T-helper 2 cell treated with Interferon-gamma antibody and Interleukin-4, amounts not matched to agents 100 ng/mL and 5 ng/mL, for 36 hours (primary cell): ENCODE measurements around the gene LRP1-AS. TPM values are rescaled to one million over a fixed set of nuclear protein-coding genes. Genes with fewer than 3 reads are reported as not detected.

Experiments used
- intact Hi-C: fragments of 100-400 bp; cut with micrococcal nuclease; formaldehyde crosslinking; loops from one replicate; pipeline ENCODE4 v1.15.1; 2023
- total RNA-seq: library from RNA; stranded (reverse); gene quantifications from 2 replicates; pipeline ENCODE4 v1.2.3, GENCODE V29; 2022

LRP1-AS gene
- total RNA-seq: not detected in 2 replicates

DNA sequence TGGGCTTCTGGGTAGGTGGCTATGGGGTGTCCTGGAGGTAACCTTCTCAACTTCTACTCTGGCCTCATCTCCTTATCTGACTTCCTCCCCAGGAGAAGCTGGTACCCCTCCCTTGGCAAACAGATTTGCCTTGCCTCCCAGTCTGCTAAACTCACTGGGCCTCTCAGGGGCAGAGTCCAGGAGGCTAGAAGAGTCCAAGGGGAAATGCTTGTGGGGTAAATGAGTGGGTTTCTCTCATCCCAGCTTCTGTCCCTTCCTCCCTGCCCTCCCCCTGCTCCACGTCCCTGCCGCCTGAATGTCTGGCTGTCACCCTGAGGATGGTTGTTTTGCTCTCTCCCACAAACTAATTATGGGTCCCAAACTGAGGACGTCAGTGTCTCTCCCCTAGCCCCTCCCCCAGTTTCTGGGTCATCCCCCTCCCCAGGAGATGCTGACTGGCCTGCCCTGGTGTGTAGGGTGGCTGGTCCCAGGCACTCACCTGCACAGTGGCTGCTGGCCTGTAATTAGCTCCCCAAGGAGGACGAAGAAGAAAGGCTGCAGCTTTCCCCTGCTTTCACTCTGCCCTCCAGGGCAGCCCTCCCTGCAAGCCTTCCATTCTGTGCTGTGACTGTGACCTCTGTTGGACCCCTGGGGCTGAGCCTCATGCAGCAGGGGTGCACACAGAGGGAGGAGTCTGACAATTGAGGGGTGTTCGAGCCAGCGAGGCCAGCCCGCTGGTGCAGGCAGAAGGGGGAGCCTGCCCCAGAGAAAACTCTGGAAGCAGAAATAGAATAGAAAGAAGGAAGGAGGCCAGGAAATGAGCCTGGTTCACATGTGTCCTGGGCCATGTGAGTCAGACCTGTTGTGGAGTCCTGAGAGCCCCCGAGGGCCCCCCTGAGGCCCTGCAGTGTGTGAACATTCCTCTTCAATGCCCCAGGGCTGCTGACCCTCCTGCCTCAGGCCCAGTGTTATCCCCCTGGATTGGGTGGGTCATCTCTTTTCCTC lies at the start of gene LRP1-AS:
Gene LRP1-AS, minus strand, starts transcription at position 659 of the 984 bp plus-strand sequence.
- intact Hi-C loops: no loop called here

DNA sequence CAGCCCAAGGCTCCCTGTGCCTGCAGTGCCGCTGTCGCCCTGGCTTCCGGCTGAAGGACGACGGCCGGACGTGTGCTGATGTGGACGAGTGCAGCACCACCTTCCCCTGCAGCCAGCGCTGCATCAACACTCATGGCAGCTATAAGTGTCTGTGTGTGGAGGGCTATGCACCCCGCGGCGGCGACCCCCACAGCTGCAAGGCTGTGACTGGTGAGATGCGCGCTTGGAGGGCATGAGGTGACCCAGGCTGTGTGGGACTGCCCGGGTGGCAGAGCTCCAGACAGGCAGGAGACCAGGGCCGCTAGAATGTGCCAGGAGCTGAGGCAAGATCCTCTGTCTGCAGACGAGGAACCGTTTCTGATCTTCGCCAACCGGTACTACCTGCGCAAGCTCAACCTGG lies 49.5 kb upstream of the LRP1-AS start:
- intact Hi-C loops: no loop called here

DNA sequence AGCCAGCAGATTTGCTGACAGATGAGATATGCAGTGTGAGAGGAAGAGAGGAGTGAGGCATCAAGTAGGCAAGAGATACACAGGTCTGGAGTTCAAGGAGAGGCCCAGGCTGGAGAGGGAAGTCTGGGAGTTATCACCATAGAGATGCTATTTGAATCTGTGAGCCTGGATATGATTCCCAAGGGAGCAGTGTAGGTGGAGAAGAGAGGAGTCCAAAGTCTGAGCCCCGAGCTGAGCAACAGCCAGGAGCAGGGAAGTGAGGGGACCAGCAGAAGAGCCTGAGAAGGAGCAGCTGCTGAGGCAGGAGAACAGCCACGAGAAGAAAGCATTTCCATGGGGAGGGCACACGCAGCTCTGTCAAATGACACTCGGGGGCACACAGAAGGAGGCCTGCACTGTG lies 49.0 kb upstream of the LRP1-AS start:
- intact Hi-C loops: no loop called here

DNA sequence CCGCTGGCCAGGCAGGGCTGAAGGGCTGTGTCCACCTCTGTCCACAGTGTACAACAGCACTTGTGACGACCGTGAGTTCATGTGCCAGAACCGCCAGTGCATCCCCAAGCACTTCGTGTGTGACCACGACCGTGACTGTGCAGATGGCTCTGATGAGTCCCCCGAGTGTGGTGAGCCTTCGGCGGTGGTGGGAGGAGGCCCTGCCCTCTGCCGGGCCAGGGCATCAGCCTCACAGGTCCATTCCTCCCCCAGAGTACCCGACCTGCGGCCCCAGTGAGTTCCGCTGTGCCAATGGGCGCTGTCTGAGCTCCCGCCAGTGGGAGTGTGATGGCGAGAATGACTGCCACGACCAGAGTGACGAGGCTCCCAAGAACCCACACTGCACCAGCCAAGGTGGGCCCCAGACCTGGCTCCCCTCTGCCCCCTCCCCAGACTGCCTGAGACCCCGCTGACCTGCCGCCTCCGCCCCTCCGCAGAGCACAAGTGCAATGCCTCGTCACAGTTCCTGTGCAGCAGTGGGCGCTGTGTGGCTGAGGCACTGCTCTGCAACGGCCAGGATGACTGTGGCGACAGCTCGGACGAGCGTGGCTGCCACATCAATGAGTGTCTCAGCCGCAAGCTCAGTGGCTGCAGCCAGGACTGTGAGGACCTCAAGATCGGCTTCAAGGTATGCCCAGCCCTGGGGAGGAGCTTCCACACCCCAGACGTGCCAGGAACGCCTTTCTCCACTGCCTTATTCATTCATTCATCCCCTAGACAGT lies 48.4 kb upstream of the LRP1-AS start:
- intact Hi-C loops: no loop called here

DNA sequence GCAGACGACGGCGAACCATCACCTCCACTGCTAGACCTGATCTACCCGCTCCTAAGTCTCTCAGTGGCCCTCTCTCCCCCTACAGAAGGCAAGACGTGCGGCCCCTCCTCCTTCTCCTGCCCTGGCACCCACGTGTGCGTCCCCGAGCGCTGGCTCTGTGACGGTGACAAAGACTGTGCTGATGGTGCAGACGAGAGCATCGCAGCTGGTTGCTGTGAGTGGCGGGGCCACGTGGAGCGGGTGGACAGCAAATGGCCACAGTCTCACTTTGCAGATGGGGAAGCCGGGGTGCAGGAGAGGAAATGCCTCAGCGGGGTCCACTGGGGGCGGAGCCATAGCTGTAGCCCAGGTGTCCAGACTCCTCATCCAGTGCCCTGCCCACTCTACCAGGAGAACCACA lies 47.8 kb upstream of the LRP1-AS start:
- intact Hi-C loops: no loop called here

DNA sequence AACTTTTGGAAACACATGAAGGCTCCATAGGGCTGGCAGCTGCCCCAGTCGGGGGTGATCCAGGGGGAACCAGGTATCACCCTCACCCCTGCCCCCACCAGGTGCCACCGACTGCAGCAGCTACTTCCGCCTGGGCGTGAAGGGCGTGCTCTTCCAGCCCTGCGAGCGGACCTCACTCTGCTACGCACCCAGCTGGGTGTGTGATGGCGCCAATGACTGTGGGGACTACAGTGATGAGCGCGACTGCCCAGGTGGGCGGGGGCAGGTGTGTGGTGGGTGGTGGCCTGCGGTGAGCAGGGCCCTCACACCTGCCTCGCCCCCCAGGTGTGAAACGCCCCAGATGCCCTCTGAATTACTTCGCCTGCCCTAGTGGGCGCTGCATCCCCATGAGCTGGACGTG lies 46.8 kb upstream of the LRP1-AS start:
- intact Hi-C loops: no loop called here

DNA sequence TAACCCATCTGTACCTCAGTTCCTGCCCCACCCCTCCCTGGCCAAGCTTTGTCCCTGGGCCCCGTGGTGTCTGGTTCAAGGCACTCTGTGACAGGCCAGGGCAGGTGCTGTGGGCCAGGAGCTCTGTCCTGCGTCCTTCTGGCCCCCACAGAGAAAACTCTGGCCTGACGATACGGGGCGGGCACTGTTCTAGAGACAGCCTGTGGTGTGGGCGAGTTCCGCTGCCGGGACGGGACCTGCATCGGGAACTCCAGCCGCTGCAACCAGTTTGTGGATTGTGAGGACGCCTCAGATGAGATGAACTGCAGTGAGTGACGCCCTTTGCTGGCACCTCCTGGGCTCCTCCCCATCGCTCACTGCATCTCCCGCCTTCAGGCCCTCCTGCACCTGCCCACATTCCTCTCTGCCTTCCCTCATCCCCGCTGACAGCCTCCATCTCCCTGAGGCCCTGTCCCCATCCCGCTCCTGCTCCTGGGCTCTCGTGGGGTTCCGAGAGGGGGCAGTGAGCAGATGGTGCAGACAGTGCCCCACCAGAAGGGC lies 46.4 kb upstream of the LRP1-AS start:
- intact Hi-C loops: no loop called here

DNA sequence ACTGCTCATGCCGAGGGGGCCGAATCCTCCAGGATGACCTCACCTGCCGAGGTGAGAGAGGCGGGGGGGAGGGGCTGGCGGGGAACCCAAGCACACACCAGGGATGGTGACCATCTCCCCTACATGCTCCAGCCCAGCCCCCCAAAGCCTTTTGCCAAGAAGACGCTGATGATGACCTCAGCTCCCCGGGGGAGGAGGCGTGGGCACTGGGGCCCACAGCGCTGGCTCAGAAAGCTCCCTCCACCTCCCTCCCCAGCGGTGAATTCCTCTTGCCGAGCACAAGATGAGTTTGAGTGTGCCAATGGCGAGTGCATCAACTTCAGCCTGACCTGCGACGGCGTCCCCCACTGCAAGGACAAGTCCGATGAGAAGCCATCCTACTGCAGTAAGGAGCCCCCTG lies 45.5 kb upstream of the LRP1-AS start:
- intact Hi-C loops: no loop called here

DNA sequence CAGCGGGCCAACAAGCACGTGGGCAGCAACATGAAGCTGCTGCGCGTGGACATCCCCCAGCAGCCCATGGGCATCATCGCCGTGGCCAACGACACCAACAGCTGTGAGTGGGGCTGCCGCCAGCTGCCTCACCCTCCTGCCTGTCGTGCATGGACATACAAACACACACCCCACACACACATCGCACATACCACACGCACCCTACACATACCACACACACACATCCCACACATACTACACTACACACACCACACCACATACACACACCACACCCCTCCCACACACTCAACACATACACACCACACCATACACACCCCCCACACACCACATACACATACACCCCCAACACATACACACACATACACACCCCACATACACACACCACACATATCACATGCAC lies 44.0 kb upstream of the LRP1-AS start:
- intact Hi-C loops: no loop called here

DNA sequence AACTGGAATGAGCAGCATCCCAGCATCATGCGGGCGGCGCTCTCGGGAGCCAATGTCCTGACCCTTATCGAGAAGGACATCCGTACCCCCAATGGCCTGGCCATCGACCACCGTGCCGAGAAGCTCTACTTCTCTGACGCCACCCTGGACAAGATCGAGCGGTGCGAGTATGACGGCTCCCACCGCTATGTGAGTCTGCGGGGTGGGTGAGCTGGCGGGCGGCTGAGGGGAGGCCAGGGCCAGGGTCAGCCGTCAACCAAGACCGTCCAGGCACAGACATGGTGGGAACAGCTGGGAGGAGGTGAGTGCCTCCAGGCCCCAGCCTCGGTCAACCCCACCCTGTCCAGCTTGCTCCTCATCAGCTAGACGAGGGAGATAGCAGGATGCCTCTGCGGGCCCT lies 43.4 kb upstream of the LRP1-AS start:
- intact Hi-C loops: no loop called here

DNA sequence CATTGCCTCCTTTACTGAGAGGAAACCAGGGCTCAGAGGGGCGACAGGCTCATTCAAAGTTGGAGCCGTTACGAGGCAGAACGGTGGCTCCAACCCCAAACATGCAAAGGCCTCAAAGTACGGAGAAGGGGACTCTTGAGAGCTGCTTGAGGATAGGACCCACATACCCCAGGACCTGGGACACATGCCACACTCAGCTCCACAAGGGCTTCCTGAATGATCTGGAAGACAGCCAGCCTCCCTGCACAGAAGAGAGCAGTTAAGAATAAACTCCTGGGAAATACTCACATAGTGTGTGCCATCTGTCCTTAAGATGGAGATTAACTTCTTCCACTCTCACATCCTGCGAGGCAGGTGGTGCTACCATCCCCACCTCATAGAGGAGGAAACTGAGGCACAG lies 42.6 kb upstream of the LRP1-AS start:
- intact Hi-C loops: no loop called here

DNA sequence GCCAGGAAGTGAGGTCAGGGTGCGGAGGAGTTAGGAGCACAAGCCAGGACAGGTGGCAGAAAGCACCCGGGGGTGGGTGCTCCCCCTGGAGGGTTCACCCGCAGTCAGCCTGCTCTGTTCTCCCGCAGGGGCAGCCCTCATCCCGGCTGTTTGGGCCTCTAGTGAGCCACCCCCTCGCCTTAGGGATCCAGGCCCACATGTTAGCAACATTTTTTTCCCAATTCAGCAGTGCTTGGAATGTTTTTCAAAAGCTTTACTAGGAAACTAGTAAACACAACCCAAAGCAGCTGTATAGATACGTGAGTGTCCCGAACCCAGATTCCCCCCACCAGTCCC lies 40.6 kb upstream of the LRP1-AS start:
- intact Hi-C loops: no loop called here

DNA sequence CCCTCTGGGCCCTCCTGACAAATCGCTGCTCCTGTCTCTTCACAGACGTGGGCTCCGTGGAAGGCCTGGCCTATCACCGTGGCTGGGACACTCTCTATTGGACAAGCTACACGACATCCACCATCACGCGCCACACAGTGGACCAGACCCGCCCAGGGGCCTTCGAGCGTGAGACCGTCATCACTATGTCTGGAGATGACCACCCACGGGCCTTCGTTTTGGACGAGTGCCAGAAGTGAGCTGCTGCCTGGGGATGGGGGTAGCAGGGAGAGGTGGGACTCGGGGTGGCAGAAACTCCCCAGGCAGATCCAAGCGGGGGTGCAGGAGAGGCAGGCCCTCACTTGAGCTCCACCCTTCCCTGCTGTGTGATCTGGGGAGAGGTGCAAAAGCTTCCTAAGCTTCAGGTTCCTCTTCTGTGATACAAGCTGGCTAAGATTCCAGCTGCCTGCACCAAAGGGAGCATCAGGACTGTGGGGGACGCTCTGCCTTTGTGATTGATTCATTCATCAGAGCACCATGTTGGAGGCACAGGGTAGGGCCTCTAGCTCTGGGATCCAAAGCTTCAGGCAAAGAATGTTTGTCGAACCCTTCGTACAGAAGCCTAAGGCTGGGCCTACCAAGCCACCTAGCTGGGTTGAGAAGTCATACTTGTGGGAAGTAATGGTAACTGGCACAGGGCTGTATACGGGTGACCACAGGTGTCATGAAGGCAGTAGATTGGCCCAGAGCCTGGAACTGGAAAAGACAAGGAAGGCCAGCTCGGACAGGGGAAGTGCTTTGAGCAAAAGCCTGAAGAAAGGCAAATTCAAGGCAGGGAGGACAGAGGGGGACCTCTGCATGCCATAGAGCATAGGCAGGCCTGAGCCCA lies 40.0 kb upstream of the LRP1-AS start:
- intact Hi-C loops: no loop called here

DNA sequence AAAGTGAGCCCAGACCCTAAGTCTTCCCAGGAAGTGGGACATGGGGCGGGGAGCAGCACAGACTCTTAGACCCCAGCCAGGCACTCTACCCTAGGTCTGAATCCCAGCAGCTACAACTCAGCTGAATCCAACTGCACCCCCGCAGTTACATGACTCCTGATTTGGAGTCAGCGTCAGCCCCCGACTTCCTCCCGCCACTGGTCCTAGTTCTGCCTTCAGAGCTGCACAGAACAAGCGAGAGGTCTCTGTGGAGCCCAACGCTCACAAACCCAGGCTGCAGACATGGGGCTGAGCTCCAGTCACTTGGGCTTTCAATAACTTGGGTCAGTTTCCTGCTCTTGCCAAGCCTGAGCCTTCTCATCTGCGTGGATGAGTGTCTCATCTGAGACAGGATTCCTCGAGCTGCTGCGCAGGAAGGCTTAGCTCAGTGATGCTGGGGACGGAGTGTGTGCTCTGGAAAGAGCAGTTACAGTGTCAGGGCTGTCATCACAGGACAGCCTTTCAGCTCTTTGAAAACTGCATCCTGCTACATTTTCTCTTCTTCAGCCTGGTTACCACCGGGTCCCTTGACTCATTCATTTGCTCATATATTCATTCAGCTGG lies 38.6 kb upstream of the LRP1-AS start:
- intact Hi-C loops: no loop called here

DNA sequence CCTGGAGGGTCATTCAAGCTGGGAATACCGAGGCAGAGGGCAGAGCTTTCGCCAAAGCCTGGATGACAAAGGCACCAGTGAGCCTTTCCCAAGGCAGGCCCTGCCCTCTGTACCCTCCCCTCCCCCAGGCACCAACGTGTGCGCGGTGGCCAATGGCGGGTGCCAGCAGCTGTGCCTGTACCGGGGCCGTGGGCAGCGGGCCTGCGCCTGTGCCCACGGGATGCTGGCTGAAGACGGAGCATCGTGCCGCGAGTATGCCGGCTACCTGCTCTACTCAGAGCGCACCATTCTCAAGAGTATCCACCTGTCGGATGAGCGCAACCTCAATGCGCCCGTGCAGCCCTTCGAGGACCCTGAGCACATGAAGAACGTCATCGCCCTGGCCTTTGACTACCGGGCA lies 38.0 kb upstream of the LRP1-AS start:
- intact Hi-C loops: no loop called here

DNA sequence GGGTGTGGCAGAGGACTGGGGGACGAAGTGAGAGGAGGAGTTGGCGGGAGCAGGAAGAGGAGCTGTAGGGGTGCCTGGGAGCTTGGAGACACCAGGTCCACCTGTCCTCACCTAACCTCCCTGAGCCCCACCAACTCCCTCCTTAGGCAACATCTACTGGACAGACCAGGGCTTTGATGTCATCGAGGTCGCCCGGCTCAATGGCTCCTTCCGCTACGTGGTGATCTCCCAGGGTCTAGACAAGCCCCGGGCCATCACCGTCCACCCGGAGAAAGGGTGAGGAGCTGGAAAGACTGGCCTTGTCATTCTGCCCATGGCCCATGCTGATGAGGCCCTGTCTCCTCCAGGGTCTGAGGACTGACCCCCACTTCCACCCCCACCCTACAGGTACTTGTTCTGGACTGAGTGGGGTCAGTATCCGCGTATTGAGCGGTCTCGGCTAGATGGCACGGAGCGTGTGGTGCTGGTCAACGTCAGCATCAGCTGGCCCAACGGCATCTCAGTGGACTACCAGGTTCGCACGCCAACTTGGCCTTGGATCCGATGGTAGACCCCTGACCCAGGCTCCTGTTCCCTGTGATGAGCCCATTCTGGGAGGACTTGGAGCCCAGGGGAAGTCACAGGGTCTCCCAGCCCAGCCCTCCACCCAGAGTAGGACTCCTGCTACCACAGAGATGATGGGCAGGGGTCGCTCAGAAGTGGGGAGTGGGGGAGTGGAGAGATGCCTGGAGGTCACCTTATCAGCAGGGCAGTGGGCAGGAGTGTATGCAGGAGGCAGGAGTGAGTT lies 36.7 kb upstream of the LRP1-AS start:
- intact Hi-C loops: loop anchor here (1.0 kb wide), 3 partner anchors 60 to 176 kb away; no protein-coding TSS in a partner anchor

DNA sequence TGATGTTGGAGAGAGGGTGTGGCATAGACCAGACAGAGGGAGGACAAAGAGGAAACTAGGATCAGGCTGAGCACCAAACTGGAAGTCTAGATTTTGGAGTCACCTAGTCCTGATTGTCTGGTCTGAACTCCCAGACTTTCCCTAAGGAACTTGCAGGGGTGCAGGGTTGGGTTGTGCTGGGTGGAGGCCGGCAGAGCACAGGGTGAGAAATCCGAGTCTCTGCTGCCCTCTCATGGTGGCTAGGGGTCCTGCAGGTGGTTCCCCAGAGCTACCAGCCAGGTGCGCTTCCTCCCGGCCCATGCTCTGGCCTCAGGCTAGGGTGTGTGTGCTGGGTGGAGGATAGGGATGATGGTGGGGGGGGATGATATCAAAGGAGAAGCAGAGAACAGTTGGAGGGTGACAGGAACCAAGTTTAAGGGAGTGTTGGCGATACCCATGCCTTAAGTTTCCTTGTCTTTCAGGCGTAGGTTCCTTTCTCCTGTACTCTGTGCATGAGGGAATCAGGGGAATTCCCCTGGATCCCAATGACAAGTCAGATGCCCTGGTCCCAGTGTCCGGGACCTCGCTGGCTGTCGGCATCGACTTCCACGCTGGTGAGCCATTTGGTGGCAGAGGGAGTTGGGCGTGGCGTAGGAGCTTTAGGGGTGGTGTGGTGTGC lies 35.6 kb upstream of the LRP1-AS start:
- intact Hi-C loops: loop anchor here (1.0 kb wide), 3 partner anchors 59 to 175 kb away; no protein-coding TSS in a partner anchor

DNA sequence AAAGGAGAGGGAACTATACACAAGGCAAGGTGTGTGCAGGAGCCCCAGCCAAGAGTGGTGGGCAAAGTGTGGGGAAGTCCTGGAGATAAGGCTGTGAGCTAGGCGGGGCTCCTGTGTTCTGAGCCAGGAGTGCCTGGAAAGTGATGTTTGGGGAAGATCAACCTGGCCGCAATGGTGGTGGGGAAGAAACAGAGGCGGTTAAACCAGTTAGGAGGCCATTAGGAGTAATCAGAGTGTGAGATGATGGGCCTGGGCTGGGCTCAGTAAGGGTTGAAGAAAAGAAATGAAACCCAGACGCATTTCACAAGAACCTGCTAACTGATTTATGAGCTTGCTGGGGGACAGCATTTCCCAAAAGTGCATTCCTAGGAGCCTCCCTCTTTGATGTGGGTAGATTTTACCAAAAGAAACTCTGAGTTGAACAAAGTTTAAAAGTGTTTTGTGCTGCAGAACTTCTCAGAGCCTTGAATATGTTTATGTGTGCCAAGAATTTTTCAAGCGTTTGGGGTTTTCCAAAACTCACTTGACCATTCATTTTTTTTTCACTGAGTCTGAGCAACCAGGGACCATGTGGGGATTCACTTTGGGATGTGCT lies 34.2 kb upstream of the LRP1-AS start:
- intact Hi-C loops: no loop called here

DNA sequence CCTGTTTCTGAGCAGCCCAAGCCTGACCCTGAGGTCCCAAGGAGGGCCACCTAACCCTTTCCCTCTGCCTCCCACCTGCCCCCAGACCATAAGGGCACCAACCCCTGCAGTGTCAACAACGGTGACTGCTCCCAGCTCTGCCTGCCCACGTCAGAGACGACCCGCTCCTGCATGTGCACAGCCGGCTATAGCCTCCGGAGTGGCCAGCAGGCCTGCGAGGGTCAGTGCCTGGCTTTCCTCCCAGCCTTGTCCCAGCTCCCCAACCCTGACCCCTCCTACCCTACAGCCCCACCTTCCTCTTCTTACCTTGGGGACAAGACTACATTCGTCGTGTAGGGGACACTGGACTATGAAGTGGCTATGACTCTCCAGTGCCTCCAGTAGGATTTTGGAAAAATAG lies 33.7 kb upstream of the LRP1-AS start:
- intact Hi-C loops: no loop called here
